Fibroblast of pulmonary artery (primary cell): ENCODE results near the gene GPR26.

Experiments used
- DNase-seq: peaks from one replicate; pipeline ENCODE4 v3.0.0-alpha.2; 2010; ENCODE audit warnings: low read depth
- H3K4me3 ChIP-seq: replicated peaks from 2 replicates; pipeline ENCODE4 v1.5.1; 2011; ENCODE audit warnings: low read depth, mild to moderate bottlenecking, control low read depth, low read length, moderate library complexity
- TF ChIP-seq, protein P1 (sequence below): IDR thresholded peaks from 2 replicates; pipeline ENCODE4 v1.5.1; 2011; ENCODE audit warnings: mild to moderate bottlenecking, control low read depth, low read length, inconsistent platforms; ENCODE audit errors: missing control alignments

GPR26 gene

GRCh38 chr10:123689880-123690279 lies 23.7 kb downstream of the GPR26 start:
- TF ChIP-seq, protein P1, sequence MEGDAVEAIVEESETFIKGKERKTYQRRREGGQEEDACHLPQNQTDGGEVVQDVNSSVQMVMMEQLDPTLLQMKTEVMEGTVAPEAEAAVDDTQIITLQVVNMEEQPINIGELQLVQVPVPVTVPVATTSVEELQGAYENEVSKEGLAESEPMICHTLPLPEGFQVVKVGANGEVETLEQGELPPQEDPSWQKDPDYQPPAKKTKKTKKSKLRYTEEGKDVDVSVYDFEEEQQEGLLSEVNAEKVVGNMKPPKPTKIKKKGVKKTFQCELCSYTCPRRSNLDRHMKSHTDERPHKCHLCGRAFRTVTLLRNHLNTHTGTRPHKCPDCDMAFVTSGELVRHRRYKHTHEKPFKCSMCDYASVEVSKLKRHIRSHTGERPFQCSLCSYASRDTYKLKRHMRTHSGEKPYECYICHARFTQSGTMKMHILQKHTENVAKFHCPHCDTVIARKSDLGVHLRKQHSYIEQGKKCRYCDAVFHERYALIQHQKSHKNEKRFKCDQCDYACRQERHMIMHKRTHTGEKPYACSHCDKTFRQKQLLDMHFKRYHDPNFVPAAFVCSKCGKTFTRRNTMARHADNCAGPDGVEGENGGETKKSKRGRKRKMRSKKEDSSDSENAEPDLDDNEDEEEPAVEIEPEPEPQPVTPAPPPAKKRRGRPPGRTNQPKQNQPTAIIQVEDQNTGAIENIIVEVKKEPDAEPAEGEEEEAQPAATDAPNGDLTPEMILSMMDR, result no peak
- DNase-seq, result no peak
- H3K4me3 ChIP-seq, result no peak overlapping the region

GRCh38 chr10:123703195-123703790 lies 37.1 kb downstream of the GPR26 start:
- no peak for DNase-seq
- H3K4me3 ChIP-seq, result no peak overlapping the region
- TF ChIP-seq, protein P1, result no peak

- DNase-seq, result no peak
- TF ChIP-seq, protein P1, result no peak
- no peak overlapping the region for H3K4me3 ChIP-seq
Measured at GRCh38 chr10:123704076-123704475, 37.9 kb downstream of the GPR26 start.

GRCh38 chr10:123704812-123705211 lies 38.7 kb downstream of the GPR26 start:
- no peak for DNase-seq
- TF ChIP-seq, protein P1, result no peak
- H3K4me3 ChIP-seq, result no peak overlapping the region

- TF ChIP-seq, protein P1, result no peak
- no peak for DNase-seq
- no peak overlapping the region for H3K4me3 ChIP-seq
Measured at GRCh38 chr10:123706236-123706635, 40.1 kb downstream of the GPR26 start.

- no peak for DNase-seq
- H3K4me3 ChIP-seq, result no peak overlapping the region
- TF ChIP-seq, protein P1, result no peak
Measured at GRCh38 chr10:123715546-123715945, 49.4 kb downstream of the GPR26 start.

DNA sequence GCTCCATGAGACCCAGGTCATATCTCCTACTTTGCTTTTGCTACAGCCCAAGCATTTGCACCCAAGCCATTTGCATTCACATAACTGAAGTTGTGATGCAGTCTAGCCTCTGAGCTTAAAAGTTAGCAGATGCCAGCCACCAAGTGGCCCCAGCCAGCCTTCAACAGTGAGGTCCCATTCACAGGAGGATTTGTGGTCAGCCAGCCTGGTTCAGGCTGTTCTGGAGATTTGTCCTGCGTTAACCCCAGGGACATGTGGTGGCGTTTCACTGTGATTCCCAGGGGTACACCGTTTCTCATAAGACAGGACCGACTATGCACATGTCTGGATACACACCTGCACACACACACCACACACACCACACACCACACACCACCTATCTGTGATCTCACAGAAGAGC lies 51.2 kb downstream of the GPR26 start:
- H3K4me3 ChIP-seq, result no peak overlapping the region
- DNase-seq, result no peak
- TF ChIP-seq, protein P1, result no peak
